ENCODE data around the gene PDE12. TPM values are rescaled to one million over a fixed set of nuclear protein-coding genes. Genes with fewer than 3 reads are reported as not detected.
A peak's percentile ranks its signal among the peaks of the same experiment; 100 is the strongest.
"Not testable (repeated sequence)": the region's sequence is repeated elsewhere in the genome, so short reads cannot be mapped to it uniquely, and the experiment has no call there.

Gene PDE12
- total RNA-seq, 1 donor from 2014 or later: 25.4 TPM

DNA sequence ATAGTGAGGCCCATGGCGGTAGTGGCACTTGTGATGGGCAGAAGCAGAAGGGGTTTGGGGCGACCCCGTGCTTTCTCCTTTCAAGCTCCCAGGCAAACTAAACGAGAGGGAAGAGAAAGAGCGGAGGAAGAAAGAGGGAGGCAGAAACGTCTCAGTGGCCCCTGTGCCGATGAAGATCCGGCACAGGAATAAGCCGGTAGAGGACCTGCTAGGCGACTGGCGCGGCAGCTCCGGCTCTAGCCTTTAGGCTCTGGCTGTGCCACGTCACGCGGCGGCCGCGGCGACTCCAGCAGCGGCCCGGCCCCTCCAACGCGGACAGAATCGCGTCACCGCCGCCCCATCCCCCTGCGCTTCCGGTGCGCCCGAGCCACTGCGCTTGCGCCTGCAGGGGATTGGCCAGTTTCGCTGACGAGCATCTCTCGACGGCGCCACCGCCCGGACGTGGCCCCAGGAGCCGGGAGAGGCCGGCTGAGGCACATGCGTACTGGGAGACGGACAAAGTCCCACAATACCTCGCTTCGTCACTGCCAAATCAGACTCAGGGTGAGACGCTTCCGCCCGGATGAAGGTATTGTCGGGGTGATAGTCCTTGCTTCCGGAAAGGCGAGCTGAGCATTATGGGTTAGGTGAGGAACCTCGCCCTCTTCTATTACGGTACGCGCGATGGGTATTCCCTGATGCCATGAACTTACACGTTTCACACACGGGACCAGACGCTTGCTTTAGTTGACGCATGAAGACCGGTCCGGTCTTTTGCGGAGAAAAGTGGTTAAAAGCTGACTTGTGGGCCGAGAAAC is 41.3 kb downstream of the PDE12 start, which contains the start of gene ARF4:
TSS of gene ARF4 (minus strand) at position 218 of the 797 bp plus-strand sequence. CDS start at position 14, 204 bp downstream.
- Histone ChIP-seq H3K36me3 (ENCODE audit: control insufficient read depth, insufficient read depth, low read length) (no peaks in the 10 kb centered on the region), H3K27me3 (ENCODE audit: control insufficient read depth, insufficient read depth, low read length) (no peaks in the 10 kb centered on the region), H3K4me3 (ENCODE audit: low read depth, low read length) (peak within 1 kb of the TSS; percentile 83)
- TF ChIP-seq, protein P1, sequence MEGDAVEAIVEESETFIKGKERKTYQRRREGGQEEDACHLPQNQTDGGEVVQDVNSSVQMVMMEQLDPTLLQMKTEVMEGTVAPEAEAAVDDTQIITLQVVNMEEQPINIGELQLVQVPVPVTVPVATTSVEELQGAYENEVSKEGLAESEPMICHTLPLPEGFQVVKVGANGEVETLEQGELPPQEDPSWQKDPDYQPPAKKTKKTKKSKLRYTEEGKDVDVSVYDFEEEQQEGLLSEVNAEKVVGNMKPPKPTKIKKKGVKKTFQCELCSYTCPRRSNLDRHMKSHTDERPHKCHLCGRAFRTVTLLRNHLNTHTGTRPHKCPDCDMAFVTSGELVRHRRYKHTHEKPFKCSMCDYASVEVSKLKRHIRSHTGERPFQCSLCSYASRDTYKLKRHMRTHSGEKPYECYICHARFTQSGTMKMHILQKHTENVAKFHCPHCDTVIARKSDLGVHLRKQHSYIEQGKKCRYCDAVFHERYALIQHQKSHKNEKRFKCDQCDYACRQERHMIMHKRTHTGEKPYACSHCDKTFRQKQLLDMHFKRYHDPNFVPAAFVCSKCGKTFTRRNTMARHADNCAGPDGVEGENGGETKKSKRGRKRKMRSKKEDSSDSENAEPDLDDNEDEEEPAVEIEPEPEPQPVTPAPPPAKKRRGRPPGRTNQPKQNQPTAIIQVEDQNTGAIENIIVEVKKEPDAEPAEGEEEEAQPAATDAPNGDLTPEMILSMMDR (IDR thresholded peaks at IDR 0.05; ENCODE audit: insufficient read depth, low read length, poor library complexity, severe bottlenecking): peak; percentile 28
- peak; percentile 98 for DNase-seq (ENCODE audit: low read depth)

- TF ChIP-seq, protein P1 (IDR thresholded peaks at IDR 0.05; ENCODE audit: insufficient read depth, low read length, poor library complexity, severe bottlenecking): no peak
- H3K36me3 ChIP-seq (ENCODE audit: control insufficient read depth, insufficient read depth, low read length): no peaks in the 10 kb centered on the region
- peak overlapping the region; percentile 83 for H3K4me3 ChIP-seq (ENCODE audit: low read depth, low read length)
- DNase-seq (ENCODE audit: low read depth): no peak
- no peaks in the 10 kb centered on the region for H3K27me3 ChIP-seq (ENCODE audit: control insufficient read depth, insufficient read depth, low read length)
These were observed 42.8 kb downstream of the PDE12 start for GRCh38 chr3:57598765-57599360.

- no peak for DNase-seq (ENCODE audit: low read depth)
- Histone ChIP-seq H3K27me3 (ENCODE audit: control insufficient read depth, insufficient read depth, low read length) (no peaks in the 10 kb centered on the region), H3K4me3 (ENCODE audit: low read depth, low read length) (no peak overlapping the region), H3K36me3 (ENCODE audit: control insufficient read depth, insufficient read depth, low read length) (no peaks in the 10 kb centered on the region)
- TF ChIP-seq, protein P1 (IDR thresholded peaks at IDR 0.05; ENCODE audit: insufficient read depth, low read length, poor library complexity, severe bottlenecking): no peak
These were observed 44.1 kb downstream of the PDE12 start for GRCh38 chr3:57600195-57600594.

DNA sequence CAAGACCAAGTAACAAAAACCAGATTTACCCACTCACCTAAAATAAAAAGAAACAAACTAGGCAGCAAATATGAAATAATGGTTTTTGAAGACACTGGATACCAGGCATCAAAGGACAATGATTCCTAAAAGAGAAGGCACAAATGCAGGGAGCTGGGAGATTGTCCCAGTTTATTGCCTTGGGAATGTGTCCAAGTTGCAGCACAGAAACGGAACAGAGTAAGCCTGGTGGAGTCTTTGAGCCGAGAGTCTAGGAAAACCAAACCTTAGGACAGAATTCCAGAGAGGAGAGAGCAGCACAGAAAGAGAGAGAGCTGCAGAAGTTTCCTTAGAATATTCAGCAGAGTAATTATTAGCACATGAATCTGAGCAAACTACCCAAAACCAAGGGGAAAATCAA is 48.9 kb downstream of the PDE12 start:
- H3K27me3 ChIP-seq (ENCODE audit: control insufficient read depth, insufficient read depth, low read length): no peaks in the 10 kb centered on the region
- no peak overlapping the region for H3K4me3 ChIP-seq (ENCODE audit: low read depth, low read length)
- TF ChIP-seq, protein P1 (IDR thresholded peaks at IDR 0.05; ENCODE audit: insufficient read depth, low read length, poor library complexity, severe bottlenecking): no peak
- DNase-seq (ENCODE audit: low read depth): no peak
- H3K36me3 ChIP-seq (ENCODE audit: control insufficient read depth, insufficient read depth, low read length): no peaks in the 10 kb centered on the region

DNA sequence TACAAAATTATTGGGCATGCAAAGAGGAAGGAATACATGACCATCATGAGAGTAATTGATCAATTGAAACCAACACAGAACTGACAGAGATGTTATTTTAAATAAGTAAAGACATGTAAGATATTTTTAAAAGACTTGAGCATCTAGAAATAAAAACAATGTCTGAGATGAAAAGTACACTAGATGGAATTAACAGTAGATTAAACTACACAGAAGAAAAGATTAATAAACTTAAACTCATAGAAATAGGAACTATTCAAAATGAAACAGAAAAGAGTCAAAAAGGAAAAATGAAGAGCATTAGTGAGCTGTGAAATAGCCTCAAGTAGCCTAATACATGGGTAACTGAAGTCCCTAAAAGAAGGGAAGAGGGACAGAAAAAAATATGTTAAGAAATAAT is 49.6 kb downstream of the PDE12 start:
- Histone ChIP-seq H3K27me3 (ENCODE audit: control insufficient read depth, insufficient read depth, low read length) (no peaks in the 10 kb centered on the region), H3K36me3 (ENCODE audit: control insufficient read depth, insufficient read depth, low read length) (no peaks in the 10 kb centered on the region), H3K4me3 (ENCODE audit: low read depth, low read length) (no peak overlapping the region)
- DNase-seq (ENCODE audit: low read depth): no peak
- TF ChIP-seq, protein P1 (IDR thresholded peaks at IDR 0.05; ENCODE audit: insufficient read depth, low read length, poor library complexity, severe bottlenecking): no peak

DNA sequence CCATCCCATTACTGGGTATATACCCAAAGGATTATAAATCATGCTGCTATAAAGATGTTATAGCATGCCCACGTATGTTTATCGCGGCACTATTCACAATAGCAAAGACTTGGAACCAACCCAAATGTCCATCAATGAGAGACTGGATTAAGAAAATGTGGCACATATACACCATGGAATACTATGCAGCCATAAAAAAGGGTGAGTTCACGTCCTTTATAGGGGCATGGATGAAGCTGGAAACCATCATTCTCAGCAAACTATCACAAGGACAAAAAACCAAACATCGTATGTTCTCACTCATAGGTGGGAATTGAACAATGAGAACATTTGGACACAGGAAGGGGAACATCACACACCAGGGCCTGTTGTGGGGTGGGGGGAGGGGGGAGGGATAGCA is 55.8 kb downstream of the PDE12 start:
- not testable (repeated sequence) for H3K4me3 ChIP-seq (ENCODE audit: low read depth, low read length); H3K27me3 ChIP-seq (ENCODE audit: control insufficient read depth, insufficient read depth, low read length); DNase-seq (ENCODE audit: low read depth); H3K36me3 ChIP-seq (ENCODE audit: control insufficient read depth, insufficient read depth, low read length)

Measured in kidney epithelial cell (primary cell).